HG03342 (cell line): ENCODE measurements around the gene PAPOLA.

Experiments
- ATAC-seq: cut with Tn5 transposase; IDR thresholded peaks from one replicate; pipeline ENCODE4 v1.9.1; 2021; ENCODE audit warnings: mild to moderate bottlenecking, moderate library complexity; ENCODE audit not compliant: unreplicated experiment

PAPOLA gene

DNA sequence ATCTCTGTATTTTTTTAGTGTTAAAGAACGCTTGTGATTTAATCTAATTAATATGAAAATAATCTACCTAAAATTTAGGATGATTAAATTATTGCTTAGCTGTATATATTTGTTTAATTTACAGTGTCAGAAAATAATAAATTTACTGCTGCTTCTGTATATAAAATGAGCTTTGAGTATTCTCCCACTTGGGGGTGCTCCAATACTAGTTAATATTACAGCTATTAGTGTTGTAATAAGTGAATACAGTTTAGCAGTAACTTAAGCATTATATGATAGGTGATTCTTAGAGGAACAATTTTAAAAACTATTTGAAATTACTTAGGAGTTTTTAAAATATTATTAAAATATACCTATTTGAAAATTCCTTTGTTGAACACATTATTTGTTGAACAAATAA, 62.2 kb downstream of the PAPOLA start:
- no peak for ATAC-seq

- no peak for ATAC-seq
Observed at GRCh38 chr14:96565811-96566210, 63.6 kb downstream of the PAPOLA start.

GRCh38 chr14:96567289-96567899, 65.2 kb downstream of the PAPOLA start:
- ATAC-seq = peak; percentile 53

- ATAC-seq = no peak
Observed at GRCh38 chr14:96568621-96569020, 66.4 kb downstream of the PAPOLA start.

DNA sequence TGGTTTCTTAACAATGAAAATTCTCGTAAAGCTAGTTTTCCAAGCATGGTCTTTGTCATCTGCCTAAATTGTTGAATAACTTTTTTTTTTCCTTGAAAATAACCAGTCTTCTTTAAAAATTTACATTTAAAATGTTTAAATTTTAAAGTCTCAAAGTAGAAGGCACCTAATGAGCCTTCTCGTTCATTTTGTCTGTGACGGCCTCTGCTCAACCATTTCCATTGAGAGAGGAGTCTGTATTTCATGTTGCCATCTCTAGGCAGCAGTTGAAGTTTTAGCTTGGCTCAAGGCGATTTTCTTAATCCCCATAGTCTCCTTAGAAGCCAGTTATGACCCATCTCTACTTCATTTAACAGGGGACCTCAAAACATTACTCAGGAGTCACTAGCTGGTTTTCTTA, 69.1 kb downstream of the PAPOLA start:
- no peak for ATAC-seq

- no peak for ATAC-seq
Observed at GRCh38 chr14:96573473-96574100, 71.4 kb downstream of the PAPOLA start.

DNA sequence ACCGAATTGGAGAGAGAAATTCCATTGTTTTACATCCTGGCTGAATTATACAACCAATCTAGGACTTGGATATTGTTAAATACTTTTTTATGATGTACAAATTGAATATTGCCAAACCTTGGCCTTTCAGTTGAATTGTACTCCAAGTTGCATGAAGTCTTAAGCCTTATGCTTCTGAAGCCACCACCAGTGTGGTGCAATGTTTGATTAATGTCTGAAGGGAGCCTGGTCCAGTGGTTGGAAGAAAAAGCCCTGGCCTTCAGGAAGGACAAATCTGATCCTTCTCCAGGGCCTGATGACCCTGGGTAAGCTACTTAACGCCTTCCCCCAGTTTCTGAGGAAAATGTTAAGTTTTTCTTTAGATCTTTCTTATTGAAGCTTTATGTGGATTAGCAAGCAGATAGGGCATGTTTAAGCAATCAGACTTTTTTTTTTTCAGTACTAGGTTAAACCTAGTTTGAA, 72.0 kb downstream of the PAPOLA start:
- no peak for ATAC-seq

GRCh38 chr14:96574633-96575632, 72.8 kb downstream of the PAPOLA start:
- no peak for ATAC-seq

- no peak for ATAC-seq
Observed at GRCh38 chr14:96576359-96576758, 74.2 kb downstream of the PAPOLA start.

- no peak for ATAC-seq
Observed at GRCh38 chr14:96576937-96577336, 74.8 kb downstream of the PAPOLA start.

DNA sequence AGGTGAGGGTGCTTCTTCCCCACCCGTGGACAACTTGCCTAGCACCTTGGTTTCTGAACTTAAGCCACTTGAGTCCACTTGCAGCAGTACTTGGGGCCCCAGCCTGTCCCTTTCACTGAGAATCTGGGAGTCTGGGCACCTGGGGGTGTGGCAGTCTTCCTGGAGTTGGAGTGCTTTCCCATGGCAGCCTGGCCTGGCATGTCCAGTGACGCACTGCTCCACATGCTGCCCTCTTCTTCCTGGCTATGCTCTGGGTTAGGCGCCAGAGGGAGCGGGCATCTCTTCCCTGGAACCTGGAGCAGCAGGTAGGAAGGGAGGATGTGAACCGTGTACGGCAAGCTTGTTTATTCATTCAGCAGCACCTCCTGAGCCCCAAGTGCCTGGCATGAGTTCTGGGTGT, 76.4 kb downstream of the PAPOLA start:
- no peak for ATAC-seq

- ATAC-seq = no peak
Observed at GRCh38 chr14:96579358-96579757, 77.2 kb downstream of the PAPOLA start.

- ATAC-seq = no peak
Observed at GRCh38 chr14:96579855-96580254, 77.7 kb downstream of the PAPOLA start.

DNA sequence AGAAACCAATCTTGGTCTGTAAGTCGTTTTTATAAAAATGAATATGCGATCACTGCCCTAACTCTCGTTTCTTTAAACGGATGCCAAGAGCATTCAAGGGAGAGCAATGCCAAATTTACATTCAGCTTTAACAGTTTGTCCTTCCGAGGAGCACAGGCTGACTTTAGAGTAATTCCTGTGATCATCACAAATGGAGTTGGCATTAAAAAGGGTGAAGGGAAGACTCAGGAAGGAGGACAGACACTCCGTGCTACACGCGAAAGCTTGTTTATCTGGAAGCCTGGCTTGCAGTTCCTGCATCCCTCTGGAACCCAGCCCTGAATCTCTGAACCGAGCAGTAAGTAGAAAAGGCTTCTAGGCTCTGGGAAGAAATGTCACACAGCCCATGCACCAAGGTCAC, 78.4 kb downstream of the PAPOLA start:
- ATAC-seq = no peak

DNA sequence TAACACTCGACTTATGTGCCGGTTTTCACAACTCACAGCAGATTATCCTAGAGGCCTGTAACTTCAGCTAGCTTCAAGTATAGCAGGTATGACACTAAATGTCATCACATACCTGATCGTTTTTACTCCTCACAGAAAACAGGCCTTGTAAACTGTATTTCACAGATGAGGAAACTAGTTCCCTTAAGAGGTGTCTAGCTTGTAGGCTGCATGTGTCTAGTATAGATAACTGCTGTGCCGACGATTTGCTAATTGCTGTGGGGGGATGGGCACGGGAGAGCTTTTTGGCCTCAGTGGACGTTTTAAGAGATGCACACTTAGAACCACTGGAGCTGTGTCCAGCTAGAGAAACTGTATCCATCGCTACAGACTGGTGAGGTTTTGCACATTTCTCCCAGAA, 78.8 kb downstream of the PAPOLA start:
- no peak for ATAC-seq

DNA sequence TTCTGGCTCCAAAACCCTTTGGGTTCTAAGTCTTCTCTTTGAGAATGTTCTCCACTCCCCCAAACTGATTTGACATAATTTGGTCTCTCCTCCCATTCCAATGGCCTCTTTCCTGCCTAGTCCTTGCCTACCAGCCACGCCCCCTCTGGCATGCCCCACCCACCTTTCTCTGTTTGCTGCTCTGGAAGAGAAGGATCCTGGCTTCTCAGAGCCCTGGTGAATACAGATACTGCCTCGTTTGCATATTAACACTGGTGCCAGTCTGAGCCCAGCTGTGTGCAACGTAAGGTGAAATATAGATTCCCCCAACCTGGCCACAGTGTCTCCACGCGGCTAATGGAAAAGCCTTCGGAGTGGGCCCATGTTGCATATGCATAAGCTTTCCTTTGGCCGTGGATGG, 79.7 kb downstream of the PAPOLA start:
- ATAC-seq = no peak

DNA sequence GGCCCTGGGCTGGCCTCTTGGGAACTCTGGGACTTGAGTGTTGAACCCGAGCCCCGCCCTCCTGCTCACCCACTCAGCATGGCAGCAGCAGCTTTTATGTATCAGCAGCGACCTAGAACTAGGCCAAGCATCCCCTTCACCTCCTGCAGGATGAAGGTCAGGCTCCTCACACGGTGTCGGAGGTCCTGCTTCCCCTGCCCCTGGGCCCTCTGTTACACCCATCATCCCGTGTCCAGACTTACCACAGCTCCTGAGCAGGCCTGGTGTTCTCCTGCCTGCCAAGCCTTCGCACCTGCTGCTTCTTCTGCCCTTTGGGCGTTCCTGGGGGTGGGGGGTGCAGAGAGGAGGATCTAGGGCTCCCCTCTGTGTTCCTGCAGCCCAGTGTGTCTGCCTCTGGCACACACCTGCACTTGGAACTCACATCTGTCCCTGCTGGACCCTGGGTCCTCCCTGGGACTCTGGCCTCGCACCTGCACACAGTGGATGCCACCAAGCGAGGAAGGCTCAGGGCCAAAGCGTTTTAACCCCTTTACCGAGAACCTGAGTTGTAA, 80.3 kb downstream of the PAPOLA start:
- ATAC-seq = no peak

GRCh38 chr14:96582995-96583394, 80.8 kb downstream of the PAPOLA start:
- ATAC-seq = no peak

- ATAC-seq = no peak
Observed at GRCh38 chr14:96583569-96584041, 81.4 kb downstream of the PAPOLA start.

- ATAC-seq = peak; percentile 69
Observed at GRCh38 chr14:96584199-96584906, 82.2 kb downstream of the PAPOLA start.
